Measurements from ENCODE around the gene CCDC6. TPM values are rescaled to one million over a fixed set of nuclear protein-coding genes. Genes with fewer than 3 reads are reported as not detected.

CCDC6 gene
- total and polyA plus RNA-seq, 2 of the 8 experiments (the other 6 are each of a cell fraction or from before 2014, with no cell fraction given) = 42.2 to 74.4 TPM

DNA sequence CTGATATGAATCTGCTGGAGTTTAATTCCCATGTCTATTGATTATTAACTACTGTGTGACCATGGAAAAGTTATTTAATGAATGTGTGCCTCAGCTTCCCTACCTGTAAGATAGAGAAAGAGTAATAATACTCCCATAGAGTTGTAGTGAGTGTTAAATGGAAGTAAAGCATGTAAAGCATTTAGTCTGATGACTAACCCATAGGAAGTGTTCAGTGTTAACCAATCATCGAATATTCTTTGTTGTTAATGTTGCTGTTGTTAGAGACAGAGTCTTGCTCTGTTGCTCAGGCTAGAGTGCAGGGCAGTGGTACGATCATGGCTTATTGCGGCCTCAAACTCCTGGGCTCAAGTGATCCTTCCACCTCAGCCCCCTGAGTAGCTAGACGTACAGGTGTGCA, 36.2 kb upstream of the CCDC6 start:
- ChIA-PET POLR2A (ENCODE audit: partially characterized antibody) (interaction anchor here (1.6 kb wide), 1 partner anchor 34 kb away, joined by 3 read pairs; no protein-coding TSS in a partner anchor), CTCF (ENCODE audit: partially characterized antibody) (interaction anchor here (1.3 kb wide), 1 partner anchor 10 kb away, joined by 5 read pairs; no protein-coding TSS in a partner anchor)
- no peak overlapping the region for H2BK20ac ChIP-seq (ENCODE audit: low read length)
- H2BK120ac ChIP-seq (replicated peaks; ENCODE audit: low read depth, low read length) = no peak overlapping the region
- H4K5ac ChIP-seq (ENCODE audit: insufficient read length, low read depth, low read length) = no peak overlapping the region
- no peak overlapping the region for H3K4me3 ChIP-seq (ENCODE audit: extremely low read depth in 1 of 4, insufficient read depth in 2 of 4, low read depth in 3 of 4, low read length in 4 of 4)
- H3K23me2 ChIP-seq (ENCODE audit: low read depth, low read length) = no peaks in the 10 kb centered on the region
- whole genome bisulfite sequencing, 2 experiments (ENCODE audit: extremely low coverage in 1 of 2, insufficient coverage in 1 of 2, insufficient read length in 1 of 2, insufficient replicate concordance in 2 of 2, low coverage in 1 of 2, low lambda C conversion rate in 2 of 2, missing lambda C conversion rate in 1 of 2) = 91% methylated on average over 4 of the region's 4 CpGs; no CpG with 5 or more reads in 1 of the 2 experiments
- H4K91ac ChIP-seq (replicated peaks; ENCODE audit: insufficient read length, low read length) = no peak overlapping the region
- no peak for DNase-seq (ENCODE audit: low read depth in 1 of 2, low spot score in 2 of 2)
- H2BK5ac ChIP-seq (ENCODE audit: low read depth, low read length) = no peak overlapping the region
- no peak overlapping the region for H3K9ac ChIP-seq (replicated peaks in 1 of 4; ENCODE audit: extremely low read depth in 1 of 4, low read depth in 3 of 4, low read length in 3 of 4)
- no peak overlapping the region for H2BK15ac ChIP-seq (ENCODE audit: low read length)
- H3K23ac ChIP-seq (ENCODE audit: insufficient read length) = no peak overlapping the region
- H2BK12ac ChIP-seq (ENCODE audit: low read depth, low read length) = no peak overlapping the region
- no peak overlapping the region for H3K18ac ChIP-seq (ENCODE audit: extremely low read depth, low read length)
- no peak overlapping the region for H3K56ac ChIP-seq (replicated peaks; ENCODE audit: insufficient read length, low read depth, low read length)
- no peak for FAIRE-seq
- no peaks in the 10 kb centered on the region for H4K20me1 ChIP-seq (replicated peaks in 1 of 2; ENCODE audit: control insufficient read depth in 1 of 2, insufficient read depth in 2 of 2, low read length in 2 of 2)
- H4K8ac ChIP-seq (ENCODE audit: extremely low read depth, insufficient read depth, low read length) = no peak overlapping the region
- no peaks in the 10 kb centered on the region for H3K36me3 ChIP-seq (ENCODE audit: control insufficient read depth in 2 of 4, insufficient read depth in 4 of 4, low read length in 3 of 4)
- H2AFZ ChIP-seq (ENCODE audit: low read length) = no peak overlapping the region
- no peak overlapping the region for H3K14ac ChIP-seq (ENCODE audit: insufficient read length)
- H3K79me1 ChIP-seq (ENCODE audit: low read depth, low read length) = no peaks in the 10 kb centered on the region
- no peak overlapping the region for H3K27ac ChIP-seq (ENCODE audit: low read depth, low read length)
- no peak overlapping the region for H3K4ac ChIP-seq (replicated peaks; ENCODE audit: insufficient read length, low read depth, low read length)
- no peaks in the 10 kb centered on the region for H3K9me3 ChIP-seq (ENCODE audit: insufficient read depth in 2 of 2, low read depth in 1 of 2, low read length in 1 of 2)
- H3K4me1 ChIP-seq (replicated peaks in 1 of 4; ENCODE audit: control insufficient read depth in 3 of 4, insufficient read depth in 4 of 4, low read length in 3 of 4) = peaks cover 0 to 12% (median 5%) of the 10 kb centered on the region in 4 experiments; a peak in 4 of 7 replicates
- no peak overlapping the region for H3K4me2 ChIP-seq (ENCODE audit: insufficient read depth in 1 of 2, low read depth in 2 of 2, low read length in 2 of 2)
- H2AK5ac ChIP-seq (ENCODE audit: low read depth, low read length) = no peak overlapping the region
- no peaks in the 10 kb centered on the region for H3K79me2 ChIP-seq (ENCODE audit: control insufficient read depth in 1 of 2, insufficient read depth in 2 of 2, low read length in 2 of 2)
- no peaks in the 10 kb centered on the region for H3K27me3 ChIP-seq (replicated peaks in 1 of 4; ENCODE audit: control insufficient read depth in 3 of 4, extremely low read depth in 1 of 4, insufficient read depth in 3 of 4, low read length in 3 of 4)
- TF ChIP-seq EZH2 (IDR thresholded peaks at IDR 0.05; ENCODE audit: low read depth, low read length, severe bottlenecking) = no peak
- TF ChIP-seq, protein P1, sequence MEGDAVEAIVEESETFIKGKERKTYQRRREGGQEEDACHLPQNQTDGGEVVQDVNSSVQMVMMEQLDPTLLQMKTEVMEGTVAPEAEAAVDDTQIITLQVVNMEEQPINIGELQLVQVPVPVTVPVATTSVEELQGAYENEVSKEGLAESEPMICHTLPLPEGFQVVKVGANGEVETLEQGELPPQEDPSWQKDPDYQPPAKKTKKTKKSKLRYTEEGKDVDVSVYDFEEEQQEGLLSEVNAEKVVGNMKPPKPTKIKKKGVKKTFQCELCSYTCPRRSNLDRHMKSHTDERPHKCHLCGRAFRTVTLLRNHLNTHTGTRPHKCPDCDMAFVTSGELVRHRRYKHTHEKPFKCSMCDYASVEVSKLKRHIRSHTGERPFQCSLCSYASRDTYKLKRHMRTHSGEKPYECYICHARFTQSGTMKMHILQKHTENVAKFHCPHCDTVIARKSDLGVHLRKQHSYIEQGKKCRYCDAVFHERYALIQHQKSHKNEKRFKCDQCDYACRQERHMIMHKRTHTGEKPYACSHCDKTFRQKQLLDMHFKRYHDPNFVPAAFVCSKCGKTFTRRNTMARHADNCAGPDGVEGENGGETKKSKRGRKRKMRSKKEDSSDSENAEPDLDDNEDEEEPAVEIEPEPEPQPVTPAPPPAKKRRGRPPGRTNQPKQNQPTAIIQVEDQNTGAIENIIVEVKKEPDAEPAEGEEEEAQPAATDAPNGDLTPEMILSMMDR (IDR thresholded peaks at IDR 0.05; ENCODE audit: control extremely low read depth in 1 of 3, insufficient read depth in 1 of 3, low read depth in 1 of 3, low read length in 3 of 3) = no peak
- no peak for TF ChIP-seq CEBPB (IDR thresholded peaks at IDR 0.05; ENCODE audit: low read depth, low read length)

All from H1 (cell line).